HEK293 (cell line): Measurements from ENCODE around the gene XYLT2.
"Not testable (repeated sequence)": the region's sequence is repeated elsewhere in the genome, so short reads cannot be mapped to it uniquely, and the experiment has no call there.

Source experiments
- HOXA7 ChIP-seq: sonication (generic); formaldehyde crosslinking; IDR thresholded peaks from 2 replicates; pipeline ENCODE4 v1.8.1; 2022; ENCODE audit warnings: missing genetic modification reagents, borderline replicate concordance
- ZBTB1 ChIP-seq: fragments of 450-650 bp; formaldehyde crosslinking; IDR thresholded peaks from 2 replicates; pipeline ENCODE4 v1.5.1; 2016; ENCODE audit warnings: missing biosample characterization, missing genetic modification characterization
- ZBTB17 ChIP-seq: fragments of 450-650 bp; formaldehyde crosslinking; IDR thresholded peaks from 2 replicates; pipeline ENCODE4 v1.5.1; 2016; ENCODE audit warnings: missing biosample characterization, missing genetic modification characterization
- ZFP41 ChIP-seq: fragments of 450-650 bp; formaldehyde crosslinking; IDR thresholded peaks from 2 replicates; pipeline ENCODE4 v1.5.1; 2016; ENCODE audit warnings: missing biosample characterization, missing genetic modification characterization, borderline replicate concordance
- ZNF138 ChIP-seq: fragments of 450-650 bp; formaldehyde crosslinking; IDR thresholded peaks from 2 replicates; pipeline ENCODE4 v1.5.1; 2016; ENCODE audit warnings: missing biosample characterization, missing genetic modification characterization, borderline replicate concordance
- ZNF302 ChIP-seq: fragments of 450-650 bp; formaldehyde crosslinking; IDR thresholded peaks from 2 replicates; pipeline ENCODE4 v1.5.1; 2016; ENCODE audit warnings: missing biosample characterization, missing genetic modification characterization, low read depth
- ZNF585B ChIP-seq: fragments of 450-650 bp; formaldehyde crosslinking; IDR thresholded peaks from 2 replicates; pipeline ENCODE4 v1.5.1; 2016; ENCODE audit warnings: missing biosample characterization, missing genetic modification characterization
- ZNF623 ChIP-seq: fragments of 450-650 bp; formaldehyde crosslinking; IDR thresholded peaks from 2 replicates; pipeline ENCODE4 v1.5.1; 2016; ENCODE audit warnings: missing biosample characterization, missing genetic modification characterization
- ZNF658 ChIP-seq: fragments of 450-650 bp; formaldehyde crosslinking; IDR thresholded peaks from 2 replicates; pipeline ENCODE4; 2016; ENCODE audit warnings: missing biosample characterization, missing genetic modification characterization
- ZNF768 ChIP-seq: fragments of 450-650 bp; formaldehyde crosslinking; IDR thresholded peaks from 2 replicates; pipeline ENCODE4 v1.5.1; 2018; ENCODE audit warnings: missing biosample characterization, mild to moderate bottlenecking, missing genetic modification characterization
- TF ChIP-seq, protein P1 (sequence below): fragments of 450-650 bp; formaldehyde crosslinking; IDR thresholded peaks from 2 replicates; pipeline ENCODE4 v1.5.1; 2016; ENCODE audit warnings: missing biosample characterization, missing genetic modification characterization
- TF ChIP-seq, protein P2 (sequence below): fragments of 450-650 bp; formaldehyde crosslinking; IDR thresholded peaks from 2 replicates; pipeline ENCODE4 v1.5.1; 2016; ENCODE audit warnings: missing biosample characterization, missing genetic modification characterization
- TF ChIP-seq, protein P3 (sequence below): fragments of 450-650 bp; formaldehyde crosslinking; IDR thresholded peaks from 2 replicates; pipeline ENCODE4 v1.5.1; 2016; ENCODE audit warnings: missing biosample characterization, missing genetic modification characterization
- TF ChIP-seq, protein P4 (sequence below): fragments of 450-650 bp; formaldehyde crosslinking; IDR thresholded peaks from 2 replicates; pipeline ENCODE4 v1.5.1; 2016; ENCODE audit warnings: missing biosample characterization, missing genetic modification characterization

DNA sequence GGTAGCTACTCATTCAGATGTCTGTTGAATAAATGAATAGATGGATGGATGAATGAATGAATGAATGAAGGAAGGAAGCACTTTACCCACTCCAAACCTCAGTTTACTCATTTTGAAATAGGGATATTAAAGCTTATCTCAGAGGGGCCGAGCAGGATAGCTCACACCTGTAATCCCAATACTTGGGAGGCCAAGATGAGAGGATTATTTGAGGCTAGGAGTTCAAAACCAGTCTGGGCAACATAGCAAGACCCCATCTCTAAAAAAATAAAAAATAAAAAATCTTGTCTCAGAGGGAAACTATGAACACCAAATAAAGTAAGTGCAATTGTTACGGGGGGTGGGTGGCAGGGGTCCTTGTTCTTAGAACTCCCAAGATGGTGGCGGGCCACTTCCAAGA lies 52.7 kb downstream of the XYLT2 start:
- TF ChIP-seq, protein P1, sequence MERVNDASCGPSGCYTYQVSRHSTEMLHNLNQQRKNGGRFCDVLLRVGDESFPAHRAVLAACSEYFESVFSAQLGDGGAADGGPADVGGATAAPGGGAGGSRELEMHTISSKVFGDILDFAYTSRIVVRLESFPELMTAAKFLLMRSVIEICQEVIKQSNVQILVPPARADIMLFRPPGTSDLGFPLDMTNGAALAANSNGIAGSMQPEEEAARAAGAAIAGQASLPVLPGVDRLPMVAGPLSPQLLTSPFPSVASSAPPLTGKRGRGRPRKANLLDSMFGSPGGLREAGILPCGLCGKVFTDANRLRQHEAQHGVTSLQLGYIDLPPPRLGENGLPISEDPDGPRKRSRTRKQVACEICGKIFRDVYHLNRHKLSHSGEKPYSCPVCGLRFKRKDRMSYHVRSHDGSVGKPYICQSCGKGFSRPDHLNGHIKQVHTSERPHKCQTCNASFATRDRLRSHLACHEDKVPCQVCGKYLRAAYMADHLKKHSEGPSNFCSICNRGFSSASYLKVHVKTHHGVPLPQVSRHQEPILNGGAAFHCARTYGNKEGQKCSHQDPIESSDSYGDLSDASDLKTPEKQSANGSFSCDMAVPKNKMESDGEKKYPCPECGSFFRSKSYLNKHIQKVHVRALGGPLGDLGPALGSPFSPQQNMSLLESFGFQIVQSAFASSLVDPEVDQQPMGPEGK (tag by site-specific recombination): not testable (repeated sequence)
- TF ChIP-seq, protein P2, sequence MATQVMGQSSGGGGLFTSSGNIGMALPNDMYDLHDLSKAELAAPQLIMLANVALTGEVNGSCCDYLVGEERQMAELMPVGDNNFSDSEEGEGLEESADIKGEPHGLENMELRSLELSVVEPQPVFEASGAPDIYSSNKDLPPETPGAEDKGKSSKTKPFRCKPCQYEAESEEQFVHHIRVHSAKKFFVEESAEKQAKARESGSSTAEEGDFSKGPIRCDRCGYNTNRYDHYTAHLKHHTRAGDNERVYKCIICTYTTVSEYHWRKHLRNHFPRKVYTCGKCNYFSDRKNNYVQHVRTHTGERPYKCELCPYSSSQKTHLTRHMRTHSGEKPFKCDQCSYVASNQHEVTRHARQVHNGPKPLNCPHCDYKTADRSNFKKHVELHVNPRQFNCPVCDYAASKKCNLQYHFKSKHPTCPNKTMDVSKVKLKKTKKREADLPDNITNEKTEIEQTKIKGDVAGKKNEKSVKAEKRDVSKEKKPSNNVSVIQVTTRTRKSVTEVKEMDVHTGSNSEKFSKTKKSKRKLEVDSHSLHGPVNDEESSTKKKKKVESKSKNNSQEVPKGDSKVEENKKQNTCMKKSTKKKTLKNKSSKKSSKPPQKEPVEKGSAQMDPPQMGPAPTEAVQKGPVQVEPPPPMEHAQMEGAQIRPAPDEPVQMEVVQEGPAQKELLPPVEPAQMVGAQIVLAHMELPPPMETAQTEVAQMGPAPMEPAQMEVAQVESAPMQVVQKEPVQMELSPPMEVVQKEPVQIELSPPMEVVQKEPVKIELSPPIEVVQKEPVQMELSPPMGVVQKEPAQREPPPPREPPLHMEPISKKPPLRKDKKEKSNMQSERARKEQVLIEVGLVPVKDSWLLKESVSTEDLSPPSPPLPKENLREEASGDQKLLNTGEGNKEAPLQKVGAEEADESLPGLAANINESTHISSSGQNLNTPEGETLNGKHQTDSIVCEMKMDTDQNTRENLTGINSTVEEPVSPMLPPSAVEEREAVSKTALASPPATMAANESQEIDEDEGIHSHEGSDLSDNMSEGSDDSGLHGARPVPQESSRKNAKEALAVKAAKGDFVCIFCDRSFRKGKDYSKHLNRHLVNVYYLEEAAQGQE (tag by site-specific recombination): not testable (repeated sequence)
- not testable (repeated sequence) for TF ChIP-seq ZFP41 (tag by site-specific recombination); HOXA7 (CRISPR knock-in tag); ZNF302 (tag by site-specific recombination); ZBTB17; ZNF585B (tag by site-specific recombination); ZBTB1 (tag by site-specific recombination); ZNF138 (tag by site-specific recombination); ZNF658 (tag by site-specific recombination); ZNF768 (tag by site-specific recombination); ZNF623 (tag by site-specific recombination)
- TF ChIP-seq, protein P3, sequence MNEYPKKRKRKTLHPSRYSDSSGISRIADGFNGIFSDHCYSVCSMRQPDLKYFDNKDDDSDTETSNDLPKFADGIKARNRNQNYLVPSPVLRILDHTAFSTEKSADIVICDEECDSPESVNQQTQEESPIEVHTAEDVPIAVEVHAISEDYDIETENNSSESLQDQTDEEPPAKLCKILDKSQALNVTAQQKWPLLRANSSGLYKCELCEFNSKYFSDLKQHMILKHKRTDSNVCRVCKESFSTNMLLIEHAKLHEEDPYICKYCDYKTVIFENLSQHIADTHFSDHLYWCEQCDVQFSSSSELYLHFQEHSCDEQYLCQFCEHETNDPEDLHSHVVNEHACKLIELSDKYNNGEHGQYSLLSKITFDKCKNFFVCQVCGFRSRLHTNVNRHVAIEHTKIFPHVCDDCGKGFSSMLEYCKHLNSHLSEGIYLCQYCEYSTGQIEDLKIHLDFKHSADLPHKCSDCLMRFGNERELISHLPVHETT (tag by site-specific recombination): not testable (repeated sequence)
- TF ChIP-seq, protein P4, sequence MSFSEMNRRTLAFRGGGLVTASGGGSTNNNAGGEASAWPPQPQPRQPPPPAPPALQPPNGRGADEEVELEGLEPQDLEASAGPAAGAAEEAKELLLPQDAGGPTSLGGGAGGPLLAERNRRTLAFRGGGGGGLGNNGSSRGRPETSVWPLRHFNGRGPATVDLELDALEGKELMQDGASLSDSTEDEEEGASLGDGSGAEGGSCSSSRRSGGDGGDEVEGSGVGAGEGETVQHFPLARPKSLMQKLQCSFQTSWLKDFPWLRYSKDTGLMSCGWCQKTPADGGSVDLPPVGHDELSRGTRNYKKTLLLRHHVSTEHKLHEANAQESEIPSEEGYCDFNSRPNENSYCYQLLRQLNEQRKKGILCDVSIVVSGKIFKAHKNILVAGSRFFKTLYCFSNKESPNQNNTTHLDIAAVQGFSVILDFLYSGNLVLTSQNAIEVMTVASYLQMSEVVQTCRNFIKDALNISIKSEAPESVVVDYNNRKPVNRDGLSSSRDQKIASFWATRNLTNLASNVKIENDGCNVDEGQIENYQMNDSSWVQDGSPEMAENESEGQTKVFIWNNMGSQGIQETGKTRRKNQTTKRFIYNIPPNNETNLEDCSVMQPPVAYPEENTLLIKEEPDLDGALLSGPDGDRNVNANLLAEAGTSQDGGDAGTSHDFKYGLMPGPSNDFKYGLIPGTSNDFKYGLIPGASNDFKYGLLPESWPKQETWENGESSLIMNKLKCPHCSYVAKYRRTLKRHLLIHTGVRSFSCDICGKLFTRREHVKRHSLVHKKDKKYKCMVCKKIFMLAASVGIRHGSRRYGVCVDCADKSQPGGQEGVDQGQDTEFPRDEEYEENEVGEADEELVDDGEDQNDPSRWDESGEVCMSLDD (tag by site-specific recombination): not testable (repeated sequence)
